HepG2 (cell line): ENCODE data around the gene SLA2. TPM values are rescaled to one million over a fixed set of nuclear protein-coding genes. Genes with fewer than 3 reads are reported as not detected.

Experiments used
- AKAP8 ChIP-seq: sonication (generic); formaldehyde crosslinking; IDR thresholded peaks from 2 replicates; pipeline ENCODE4 v1.5.1; 2020; ENCODE audit warnings: mild to moderate bottlenecking, missing genetic modification reagents
- BORCS8-MEF2B ChIP-seq: sonication (generic); formaldehyde crosslinking; IDR thresholded peaks from 2 replicates; pipeline ENCODE4 v1.8.0; 2022; ENCODE audit warnings: mild to moderate bottlenecking, missing genetic modification reagents
- CC2D1A ChIP-seq: sonication (generic); formaldehyde crosslinking; IDR thresholded peaks from 2 replicates; pipeline ENCODE4 v1.8.1; 2023; ENCODE audit warnings: mild to moderate bottlenecking, missing genetic modification reagents
- KAT2B ChIP-seq: fragments of 150-350 bp; IDR thresholded peaks from 2 replicates; pipeline ENCODE4 v1.6.1; 2014; ENCODE audit warnings: low read depth, low read length, borderline replicate concordance
- MED1 ChIP-seq: sonication (generic); formaldehyde crosslinking; IDR thresholded peaks from 2 replicates; pipeline ENCODE4 v1.4.0; 2020; ENCODE audit warnings: missing genetic modification reagents
- PAF1 ChIP-seq: IDR thresholded peaks from 2 replicates; pipeline ENCODE4 v1.6.1; 2016; ENCODE audit warnings: missing genetic modification reagents, missing compliant biosample characterization
- RELA ChIP-seq: sonication (generic); formaldehyde crosslinking; IDR thresholded peaks from 2 replicates; pipeline ENCODE4 v1.4.0; 2020; ENCODE audit warnings: missing genetic modification reagents
- RXRA ChIP-seq: sonication (generic); formaldehyde crosslinking; IDR thresholded peaks from 2 replicates; pipeline ENCODE4 v1.5.1; 2020; ENCODE audit warnings: missing genetic modification reagents
- SAFB2 ChIP-seq: sonication (generic); formaldehyde crosslinking; IDR thresholded peaks from 2 replicates; pipeline ENCODE4 v1.5.1; 2020; ENCODE audit warnings: missing genetic modification reagents, low read depth, mild to moderate bottlenecking, borderline replicate concordance
- SKIL ChIP-seq: sonication (generic); formaldehyde crosslinking; IDR thresholded peaks from 2 replicates; pipeline ENCODE4 v1.8.0; 2022; ENCODE audit warnings: missing genetic modification reagents, mild to moderate bottlenecking, moderate library complexity, borderline replicate concordance
- SNAPC2 ChIP-seq: sonication (generic); formaldehyde crosslinking; IDR thresholded peaks from 2 replicates; pipeline ENCODE4 v1.8.1; 2022; ENCODE audit warnings: mild to moderate bottlenecking, missing genetic modification reagents
- SRF ChIP-seq: IDR thresholded peaks from 2 replicates; pipeline ENCODE4 v1.6.1; 2011; ENCODE audit warnings: mild to moderate bottlenecking, low read depth, low read length, moderate library complexity
- SRSF1 ChIP-seq: fragments of 200-400 bp; formaldehyde crosslinking; optimal IDR thresholded peaks from 2 replicates; pipeline ENCODE3; 2017; ENCODE audit warnings: mild to moderate bottlenecking, low read depth, low read length, moderate library complexity
- SSRP1 ChIP-seq: IDR thresholded peaks from 2 replicates; pipeline ENCODE4 v1.6.1; 2016; ENCODE audit warnings: control low read depth
- THYN1 ChIP-seq: sonication (generic); formaldehyde crosslinking; IDR thresholded peaks from 2 replicates; pipeline ENCODE4 v1.8.1; 2023; ENCODE audit warnings: low read depth, mild to moderate bottlenecking, moderate library complexity, missing genetic modification reagents, borderline replicate concordance
- ZFP36 ChIP-seq: fragments of 150-350 bp; IDR thresholded peaks from 2 replicates; pipeline ENCODE4 v1.6.1; 2018; ENCODE audit warnings: borderline replicate concordance, low read length, low read depth; ENCODE audit not compliant: partially characterized antibody
- ZMYM4 ChIP-seq: sonication (generic); formaldehyde crosslinking; IDR thresholded peaks from 2 replicates; pipeline ENCODE4 v1.8.1; 2023; ENCODE audit warnings: mild to moderate bottlenecking, missing genetic modification reagents
- ZNF501 ChIP-seq: sonication (generic); formaldehyde crosslinking; IDR thresholded peaks from 2 replicates; pipeline ENCODE4 v1.5.1; 2020; ENCODE audit warnings: mild to moderate bottlenecking, moderate library complexity, missing genetic modification reagents
- ZNF549 ChIP-seq: sonication (generic); formaldehyde crosslinking; IDR thresholded peaks from 2 replicates; pipeline ENCODE4 v1.5.0; 2020; ENCODE audit warnings: missing genetic modification reagents
- ZNF598 ChIP-seq: sonication (generic); formaldehyde crosslinking; IDR thresholded peaks from 2 replicates; pipeline ENCODE4 v1.5.1; 2020; ENCODE audit warnings: mild to moderate bottlenecking, missing genetic modification reagents, borderline replicate concordance
- polyA plus RNA-seq, 8 experiments: library from polyadenylated mRNA; depleted of rRNA in 3 of 8; stranded (reverse) in 7 of 8; unstranded in 1 of 8; fragments of >200 nt; fragmentation: Illumina TruSeq in 4 of 8; extraction: Trizol in 4 of 8; gene quantifications; 2 replicates each; pipeline versions ENCODE4 v1.2.1 to v1.2.3, GENCODE V29; 2011 to 2016; ENCODE audit warnings: low read depth in 4 of 8, missing spikeins in 1 of 8, mixed read lengths in 1 of 8; ENCODE audit not compliant: insufficient read depth in 1 of 8
- total RNA-seq, 5 experiments: library from RNA; depleted of rRNA; stranded (reverse); fragments of >200 nt; fragmentation: Illumina TruSeq; extraction: Trizol; gene quantifications; 2 replicates each; pipeline ENCODE4 v1.2.3, GENCODE V29; 2016; ENCODE audit warnings: low read depth in 1 of 5
- TF ChIP-seq, protein P1 (sequence below): sonication (generic); formaldehyde crosslinking; IDR thresholded peaks from 2 replicates; pipeline ENCODE4 v1.5.0; 2020; ENCODE audit warnings: mild to moderate bottlenecking, missing genetic modification reagents
- TF ChIP-seq, protein P2 (sequence below): sonication (generic); formaldehyde crosslinking; IDR thresholded peaks from 2 replicates; pipeline ENCODE4 v1.5.1; 2020; ENCODE audit warnings: missing genetic modification reagents, mild to moderate bottlenecking, borderline replicate concordance

SLA2 gene
- total and polyA plus RNA-seq, 2 of the 13 experiments (the other 11 are each of a cell fraction or from before 2014, with no cell fraction given): 1.6 to 3.6 TPM

GRCh38 chr20:36573103-36573797 is 72.7 kb downstream of the SLA2 start, which contains the start of gene TGIF2 (continued):
- TF ChIP-seq ZNF501 (CRISPR knock-in tag) (peak; percentile 85), SKIL (CRISPR knock-in tag) (0 out of 2 replicates have a peak, but pooled peaks have one; percentile 20), SRSF1 (peak; percentile 85), THYN1 (CRISPR knock-in tag) (no peak), SSRP1 (CRISPR knock-in tag) (no peak), MED1 (CRISPR knock-in tag) (peak; percentile 83), AKAP8 (CRISPR knock-in tag) (peak; percentile 90; the same call in 1 of the 2 replicates), PAF1 (CRISPR knock-in tag) (no peak), SNAPC2 (CRISPR knock-in tag) (no peak), CC2D1A (CRISPR knock-in tag) (peak; percentile 24; the same call in 1 of the 2 replicates), BORCS8-MEF2B (no peak; the same call in none of the 2 replicates), RELA (CRISPR knock-in tag) (no peak), SAFB2 (CRISPR knock-in tag) (peak; percentile 91), ZNF598 (CRISPR knock-in tag) (peak; percentile 95; the same call in 1 of the 2 replicates), ZFP36 (no peak), KAT2B (no peak), RXRA (CRISPR knock-in tag) (peak; percentile 82), ZMYM4 (CRISPR knock-in tag) (peak; percentile 66), SRF (0 out of 2 replicates have a peak, but pooled peaks have one; percentile 5), ZNF549 (CRISPR knock-in tag) (no peak)
- TF ChIP-seq, protein P1, sequence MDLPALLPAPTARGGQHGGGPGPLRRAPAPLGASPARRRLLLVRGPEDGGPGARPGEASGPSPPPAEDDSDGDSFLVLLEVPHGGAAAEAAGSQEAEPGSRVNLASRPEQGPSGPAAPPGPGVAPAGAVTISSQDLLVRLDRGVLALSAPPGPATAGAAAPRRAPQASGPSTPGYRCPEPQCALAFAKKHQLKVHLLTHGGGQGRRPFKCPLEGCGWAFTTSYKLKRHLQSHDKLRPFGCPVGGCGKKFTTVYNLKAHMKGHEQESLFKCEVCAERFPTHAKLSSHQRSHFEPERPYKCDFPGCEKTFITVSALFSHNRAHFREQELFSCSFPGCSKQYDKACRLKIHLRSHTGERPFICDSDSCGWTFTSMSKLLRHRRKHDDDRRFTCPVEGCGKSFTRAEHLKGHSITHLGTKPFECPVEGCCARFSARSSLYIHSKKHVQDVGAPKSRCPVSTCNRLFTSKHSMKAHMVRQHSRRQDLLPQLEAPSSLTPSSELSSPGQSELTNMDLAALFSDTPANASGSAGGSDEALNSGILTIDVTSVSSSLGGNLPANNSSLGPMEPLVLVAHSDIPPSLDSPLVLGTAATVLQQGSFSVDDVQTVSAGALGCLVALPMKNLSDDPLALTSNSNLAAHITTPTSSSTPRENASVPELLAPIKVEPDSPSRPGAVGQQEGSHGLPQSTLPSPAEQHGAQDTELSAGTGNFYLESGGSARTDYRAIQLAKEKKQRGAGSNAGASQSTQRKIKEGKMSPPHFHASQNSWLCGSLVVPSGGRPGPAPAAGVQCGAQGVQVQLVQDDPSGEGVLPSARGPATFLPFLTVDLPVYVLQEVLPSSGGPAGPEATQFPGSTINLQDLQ (CRISPR knock-in tag): peak; percentile 94
- TF ChIP-seq, protein P2, sequence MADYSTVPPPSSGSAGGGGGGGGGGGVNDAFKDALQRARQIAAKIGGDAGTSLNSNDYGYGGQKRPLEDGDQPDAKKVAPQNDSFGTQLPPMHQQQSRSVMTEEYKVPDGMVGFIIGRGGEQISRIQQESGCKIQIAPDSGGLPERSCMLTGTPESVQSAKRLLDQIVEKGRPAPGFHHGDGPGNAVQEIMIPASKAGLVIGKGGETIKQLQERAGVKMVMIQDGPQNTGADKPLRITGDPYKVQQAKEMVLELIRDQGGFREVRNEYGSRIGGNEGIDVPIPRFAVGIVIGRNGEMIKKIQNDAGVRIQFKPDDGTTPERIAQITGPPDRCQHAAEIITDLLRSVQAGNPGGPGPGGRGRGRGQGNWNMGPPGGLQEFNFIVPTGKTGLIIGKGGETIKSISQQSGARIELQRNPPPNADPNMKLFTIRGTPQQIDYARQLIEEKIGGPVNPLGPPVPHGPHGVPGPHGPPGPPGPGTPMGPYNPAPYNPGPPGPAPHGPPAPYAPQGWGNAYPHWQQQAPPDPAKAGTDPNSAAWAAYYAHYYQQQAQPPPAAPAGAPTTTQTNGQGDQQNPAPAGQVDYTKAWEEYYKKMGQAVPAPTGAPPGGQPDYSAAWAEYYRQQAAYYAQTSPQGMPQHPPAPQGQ (CRISPR knock-in tag): 0 out of 2 replicates have a peak, but pooled peaks have one; percentile 98
